ENCODE measurements around the gene CUL3.

DNA sequence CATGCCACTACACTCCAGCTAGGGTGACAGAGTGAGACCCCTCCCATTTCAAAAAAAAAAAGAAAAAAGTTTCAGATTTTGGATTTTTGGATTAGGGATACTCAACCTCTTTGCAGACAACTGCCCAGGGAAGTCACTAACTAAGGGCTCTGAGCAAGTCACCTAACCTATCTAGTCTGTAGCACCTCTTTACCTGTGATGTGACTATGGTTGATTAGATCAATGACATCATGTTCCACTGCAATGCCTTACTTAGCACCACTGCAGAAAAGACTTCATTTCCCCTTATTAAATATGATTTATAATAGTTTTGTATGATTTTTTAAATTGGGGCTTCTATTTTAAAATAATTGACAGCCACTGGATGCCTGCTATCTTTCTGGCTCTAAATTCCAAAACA is 41.2 kb downstream of the CUL3 start:
- TF ChIP-seq, protein P1, sequence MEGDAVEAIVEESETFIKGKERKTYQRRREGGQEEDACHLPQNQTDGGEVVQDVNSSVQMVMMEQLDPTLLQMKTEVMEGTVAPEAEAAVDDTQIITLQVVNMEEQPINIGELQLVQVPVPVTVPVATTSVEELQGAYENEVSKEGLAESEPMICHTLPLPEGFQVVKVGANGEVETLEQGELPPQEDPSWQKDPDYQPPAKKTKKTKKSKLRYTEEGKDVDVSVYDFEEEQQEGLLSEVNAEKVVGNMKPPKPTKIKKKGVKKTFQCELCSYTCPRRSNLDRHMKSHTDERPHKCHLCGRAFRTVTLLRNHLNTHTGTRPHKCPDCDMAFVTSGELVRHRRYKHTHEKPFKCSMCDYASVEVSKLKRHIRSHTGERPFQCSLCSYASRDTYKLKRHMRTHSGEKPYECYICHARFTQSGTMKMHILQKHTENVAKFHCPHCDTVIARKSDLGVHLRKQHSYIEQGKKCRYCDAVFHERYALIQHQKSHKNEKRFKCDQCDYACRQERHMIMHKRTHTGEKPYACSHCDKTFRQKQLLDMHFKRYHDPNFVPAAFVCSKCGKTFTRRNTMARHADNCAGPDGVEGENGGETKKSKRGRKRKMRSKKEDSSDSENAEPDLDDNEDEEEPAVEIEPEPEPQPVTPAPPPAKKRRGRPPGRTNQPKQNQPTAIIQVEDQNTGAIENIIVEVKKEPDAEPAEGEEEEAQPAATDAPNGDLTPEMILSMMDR (IDR thresholded peaks at IDR 0.05; ENCODE audit: insufficient read depth, low read depth, low read length) = no peak
- TF ChIP-seq EZH2 (IDR thresholded peaks at IDR 0.05; ENCODE audit: insufficient read depth, low read length) = no peak

Data from astrocyte (in vitro differentiated cells and primary cell).